GM23338 (cell line): ENCODE measurements around the gene NBAS. TPM values are rescaled to one million over a fixed set of nuclear protein-coding genes. Genes with fewer than 3 reads are reported as not detected.

Source experiments
- ATAC-seq: fragments of 200-7000 bp; cut with Tn5 transposase; 3 replicates; pipeline ENCODE4 v1.9.1; 2020
- DNase-seq: peaks from one replicate; pipeline ENCODE4 v3.0.0-alpha.2; 2015; ENCODE audit warnings: low spot score
- H2AFZ ChIP-seq: fragments of 200-600 bp; sonication (generic); 2 replicates; pipeline ENCODE4 v1.8.0; 2016; ENCODE audit warnings: antibody characterized with exemption, mild to moderate bottlenecking, moderate library complexity
- H3F3A ChIP-seq: fragments of 200-600 bp; sonication (generic); replicated peaks from 2 replicates; pipeline ENCODE4 v1.8.0; 2017; ENCODE audit warnings: antibody characterized with exemption, mixed run types, low read depth
- H3K27ac ChIP-seq: fragments of 200-600 bp; sonication (generic); 2 replicates; pipeline ENCODE4 v1.6.1; 2016; ENCODE audit warnings: low read depth
- H3K27me3 ChIP-seq: fragments of 200-600 bp; sonication (generic); 2 replicates; pipeline ENCODE4 v1.8.0; 2016; ENCODE audit warnings: mild to moderate bottlenecking, mixed run types, moderate library complexity; ENCODE audit not compliant: insufficient read depth
- H3K36me3 ChIP-seq: fragments of 200-600 bp; sonication (generic); 2 replicates; pipeline ENCODE4 v1.8.0; 2016; ENCODE audit warnings: mild to moderate bottlenecking; ENCODE audit not compliant: insufficient read depth
- H3K4me1 ChIP-seq: fragments of 200-600 bp; sonication (generic); 2 replicates; pipeline ENCODE4 v1.8.0; 2016; ENCODE audit warnings: mild to moderate bottlenecking, moderate library complexity; ENCODE audit not compliant: insufficient read depth
- H3K4me2 ChIP-seq: fragments of 200-600 bp; sonication (generic); 2 replicates; pipeline ENCODE4 v1.7.1; 2017; ENCODE audit warnings: mixed run types
- H3K4me3 ChIP-seq: fragments of 200-600 bp; sonication (generic); 2 replicates; pipeline ENCODE4 v1.6.1; 2016; ENCODE audit warnings: mixed run types
- H3K79me2 ChIP-seq: fragments of 200-600 bp; sonication (generic); replicated peaks from 2 replicates; pipeline ENCODE4 v1.8.0; 2017; ENCODE audit warnings: mild to moderate bottlenecking; ENCODE audit not compliant: insufficient read depth
- H3K9me2 ChIP-seq: fragments of 200-600 bp; sonication (generic); 2 replicates; pipeline ENCODE4 v1.8.0; 2017; ENCODE audit not compliant: insufficient read depth
- H4K20me1 ChIP-seq: fragments of 200-600 bp; sonication (generic); replicated peaks from 2 replicates; pipeline ENCODE4 v1.8.0; 2017; ENCODE audit warnings: mild to moderate bottlenecking; ENCODE audit not compliant: insufficient read depth
- H3K27ac Mint-ChIP-seq: 2 replicates; pipeline ENCODE4 v1.8.0; 2020; ENCODE audit warnings: inconsistent platforms, mild to moderate bottlenecking, moderate library complexity, mixed read lengths
- H3K27me3 Mint-ChIP-seq: 3 replicates; pipeline ENCODE4 v1.8.0; 2022; ENCODE audit warnings: low read depth, mild to moderate bottlenecking, moderate library complexity, mixed read lengths, inconsistent platforms; ENCODE audit not compliant: insufficient read depth, poor library complexity
- H3K36me3 Mint-ChIP-seq: 3 replicates; pipeline ENCODE4 v1.8.0; 2021; ENCODE audit warnings: low read depth, mild to moderate bottlenecking, inconsistent platforms, moderate library complexity, mixed read lengths
- H3K4me1 Mint-ChIP-seq: 3 replicates; pipeline ENCODE4 v1.8.0; 2020; ENCODE audit warnings: mild to moderate bottlenecking, inconsistent platforms, mixed read lengths
- H3K4me3 Mint-ChIP-seq: 3 replicates; pipeline ENCODE4 v1.8.0; 2021; ENCODE audit warnings: moderate library complexity, mild to moderate bottlenecking, inconsistent platforms, mixed read lengths
- H3K9me3 Mint-ChIP-seq: 3 replicates; pipeline ENCODE4 v1.8.0; 2020; ENCODE audit warnings: moderate library complexity, mild to moderate bottlenecking, inconsistent platforms, mixed read lengths
- EZH2 ChIP-seq: fragments of 200-600 bp; sonication (generic); IDR thresholded peaks from one replicate; pipeline ENCODE4 v1.8.0; 2017; ENCODE audit warnings: antibody characterized with exemption, mild to moderate bottlenecking, low read depth; ENCODE audit not compliant: unreplicated experiment
- EZH2phosphoT487 ChIP-seq: fragments of 200-600 bp; sonication (generic); IDR thresholded peaks from one replicate; pipeline ENCODE4 v1.8.1; 2018; ENCODE audit warnings: antibody characterized with exemption; ENCODE audit not compliant: unreplicated experiment
- NANOG ChIP-seq: IDR thresholded peaks from 2 replicates; pipeline ENCODE4 v1.6.1; 2016; ENCODE audit warnings: antibody characterized with exemption, borderline replicate concordance
- STAT1 ChIP-seq: IDR thresholded peaks from one replicate; pipeline ENCODE4 v1.6.1; 2016; ENCODE audit warnings: antibody characterized with exemption; ENCODE audit not compliant: unreplicated experiment
- polyA plus RNA-seq: library from polyadenylated mRNA; unstranded; fragments of >200 nt; fragmentation: Nextera tagmentation; extraction: Ambion mirVana; gene quantifications from 2 replicates; pipeline ENCODE4 v1.2.1, GENCODE V29; 2016
- total RNA-seq: library from RNA; depleted of rRNA; stranded (reverse); fragments of >200 nt; shearing (Covaris generic); gene quantifications from 2 replicates; pipeline ENCODE4 v1.2.3, GENCODE V29; 2014
- TF ChIP-seq, protein P1 (sequence below): fragments of 250-450 bp; sonication (Bioruptor Pico); IDR thresholded peaks from 2 replicates; pipeline ENCODE4 v1.5.0; 2020; ENCODE audit warnings: mild to moderate bottlenecking, moderate library complexity
- TF ChIP-seq, protein P2 (sequence below), 2 experiments: fragments of 200-600 bp in 1 of 2; sonication (generic) in 1 of 2; conservative IDR thresholded peaks; 2 replicates each; pipeline versions ENCODE4 v1.5.1 to v1.6.1; 2016 to 2017; ENCODE audit warnings: antibody characterized with exemption in 2 of 2, low read depth in 2 of 2, mild to moderate bottlenecking in 2 of 2, moderate library complexity in 1 of 2
- TF ChIP-seq, protein P3 (sequence below): IDR thresholded peaks from one replicate; pipeline ENCODE4 v1.6.1; 2018; ENCODE audit warnings: antibody characterized with exemption; ENCODE audit not compliant: unreplicated experiment

NBAS gene
- total and polyA plus RNA-seq, 2 experiments from 2014 or later, result 24.8 to 38.9 TPM

DNA sequence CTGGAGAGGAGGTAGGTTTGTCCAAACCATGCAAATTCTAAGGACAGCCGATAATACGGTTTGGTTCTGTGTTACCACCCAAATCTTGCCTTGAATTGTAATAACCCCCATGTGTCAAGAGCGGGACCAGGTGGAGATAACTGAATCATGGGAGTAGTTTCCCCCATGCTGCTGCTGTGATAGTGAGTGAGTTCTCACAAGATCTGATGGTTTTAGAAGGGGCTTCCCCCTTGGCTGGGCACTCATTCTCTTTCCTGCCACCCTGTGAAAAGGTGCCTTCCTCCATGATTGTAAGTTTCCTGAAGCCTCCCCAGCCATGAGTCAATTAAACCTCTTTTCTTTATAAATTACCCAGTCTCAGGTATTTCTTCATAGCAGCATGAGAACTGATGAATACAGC is 295.2 kb downstream of the NBAS start:
- H3K4me1 ChIP-seq, result peaks cover 14% of the 10 kb centered on the region
- no peak overlapping the region for H3K4me3 Mint-ChIP-seq
- TF ChIP-seq, protein P1, sequence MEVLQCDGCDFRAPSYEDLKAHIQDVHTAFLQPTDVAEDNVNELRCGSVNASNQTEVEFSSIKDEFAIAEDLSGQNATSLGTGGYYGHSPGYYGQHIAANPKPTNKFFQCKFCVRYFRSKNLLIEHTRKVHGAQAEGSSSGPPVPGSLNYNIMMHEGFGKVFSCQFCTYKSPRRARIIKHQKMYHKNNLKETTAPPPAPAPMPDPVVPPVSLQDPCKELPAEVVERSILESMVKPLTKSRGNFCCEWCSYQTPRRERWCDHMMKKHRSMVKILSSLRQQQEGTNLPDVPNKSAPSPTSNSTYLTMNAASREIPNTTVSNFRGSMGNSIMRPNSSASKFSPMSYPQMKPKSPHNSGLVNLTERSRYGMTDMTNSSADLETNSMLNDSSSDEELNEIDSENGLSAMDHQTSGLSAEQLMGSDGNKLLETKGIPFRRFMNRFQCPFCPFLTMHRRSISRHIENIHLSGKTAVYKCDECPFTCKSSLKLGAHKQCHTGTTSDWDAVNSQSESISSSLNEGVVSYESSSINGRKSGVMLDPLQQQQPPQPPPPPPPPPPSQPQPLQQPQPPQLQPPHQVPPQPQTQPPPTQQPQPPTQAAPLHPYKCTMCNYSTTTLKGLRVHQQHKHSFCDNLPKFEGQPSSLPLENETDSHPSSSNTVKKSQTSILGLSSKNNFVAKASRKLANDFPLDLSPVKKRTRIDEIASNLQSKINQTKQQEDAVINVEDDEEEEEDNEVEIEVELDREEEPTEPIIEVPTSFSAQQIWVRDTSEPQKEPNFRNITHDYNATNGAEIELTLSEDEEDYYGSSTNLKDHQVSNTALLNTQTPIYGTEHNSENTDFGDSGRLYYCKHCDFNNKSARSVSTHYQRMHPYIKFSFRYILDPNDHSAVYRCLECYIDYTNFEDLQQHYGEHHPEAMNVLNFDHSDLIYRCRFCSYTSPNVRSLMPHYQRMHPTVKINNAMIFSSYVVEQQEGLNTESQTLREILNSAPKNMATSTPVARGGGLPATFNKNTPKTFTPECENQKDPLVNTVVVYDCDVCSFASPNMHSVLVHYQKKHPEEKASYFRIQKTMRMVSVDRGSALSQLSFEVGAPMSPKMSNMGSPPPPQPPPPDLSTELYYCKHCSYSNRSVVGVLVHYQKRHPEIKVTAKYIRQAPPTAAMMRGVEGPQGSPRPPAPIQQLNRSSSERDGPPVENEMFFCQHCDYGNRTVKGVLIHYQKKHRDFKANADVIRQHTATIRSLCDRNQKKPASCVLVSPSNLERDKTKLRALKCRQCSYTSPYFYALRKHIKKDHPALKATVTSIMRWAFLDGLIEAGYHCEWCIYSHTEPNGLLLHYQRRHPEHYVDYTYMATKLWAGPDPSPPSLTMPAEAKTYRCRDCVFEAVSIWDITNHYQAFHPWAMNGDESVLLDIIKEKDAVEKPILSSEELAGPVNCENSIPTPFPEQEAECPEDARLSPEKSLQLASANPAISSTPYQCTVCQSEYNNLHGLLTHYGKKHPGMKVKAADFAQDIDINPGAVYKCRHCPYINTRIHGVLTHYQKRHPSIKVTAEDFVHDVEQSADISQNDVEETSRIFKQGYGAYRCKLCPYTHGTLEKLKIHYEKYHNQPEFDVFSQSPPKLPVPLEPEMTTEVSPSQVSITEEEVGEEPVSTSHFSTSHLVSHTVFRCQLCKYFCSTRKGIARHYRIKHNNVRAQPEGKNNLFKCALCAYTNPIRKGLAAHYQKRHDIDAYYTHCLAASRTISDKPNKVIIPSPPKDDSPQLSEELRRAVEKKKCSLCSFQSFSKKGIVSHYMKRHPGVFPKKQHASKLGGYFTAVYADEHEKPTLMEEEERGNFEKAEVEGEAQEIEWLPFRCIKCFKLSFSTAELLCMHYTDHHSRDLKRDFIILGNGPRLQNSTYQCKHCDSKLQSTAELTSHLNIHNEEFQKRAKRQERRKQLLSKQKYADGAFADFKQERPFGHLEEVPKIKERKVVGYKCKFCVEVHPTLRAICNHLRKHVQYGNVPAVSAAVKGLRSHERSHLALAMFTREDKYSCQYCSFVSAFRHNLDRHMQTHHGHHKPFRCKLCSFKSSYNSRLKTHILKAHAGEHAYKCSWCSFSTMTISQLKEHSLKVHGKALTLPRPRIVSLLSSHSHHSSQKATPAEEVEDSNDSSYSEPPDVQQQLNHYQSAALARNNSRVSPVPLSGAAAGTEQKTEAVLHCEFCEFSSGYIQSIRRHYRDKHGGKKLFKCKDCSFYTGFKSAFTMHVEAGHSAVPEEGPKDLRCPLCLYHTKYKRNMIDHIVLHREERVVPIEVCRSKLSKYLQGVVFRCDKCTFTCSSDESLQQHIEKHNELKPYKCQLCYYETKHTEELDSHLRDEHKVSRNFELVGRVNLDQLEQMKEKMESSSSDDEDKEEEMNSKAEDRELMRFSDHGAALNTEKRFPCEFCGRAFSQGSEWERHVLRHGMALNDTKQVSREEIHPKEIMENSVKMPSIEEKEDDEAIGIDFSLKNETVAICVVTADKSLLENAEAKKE (CRISPR knock-in tag), result no peak
- no peaks in the 10 kb centered on the region for H3K9me2 ChIP-seq
- no peak overlapping the region for H3K27ac ChIP-seq
- no peak overlapping the region for H2AFZ ChIP-seq
- H3K27me3 Mint-ChIP-seq, result peaks cover 7% of the 10 kb centered on the region
- no peaks in the 10 kb centered on the region for H3F3A ChIP-seq
- H3K4me2 ChIP-seq, result no peak overlapping the region
- H3K27me3 ChIP-seq, result no peaks in the 10 kb centered on the region
- H3K79me2 ChIP-seq, result no peaks in the 10 kb centered on the region
- H3K4me3 ChIP-seq, result no peak overlapping the region
- DNase-seq (no peak), ATAC-seq (no peak)
- no peaks in the 10 kb centered on the region for H4K20me1 ChIP-seq
- H3K4me1 Mint-ChIP-seq, result peaks cover 33% of the 10 kb centered on the region; the same call in 2 of the 3 replicates
- H3K27ac Mint-ChIP-seq, result no peak overlapping the region
- H3K9me3 Mint-ChIP-seq, result no peaks in the 10 kb centered on the region
- no peaks in the 10 kb centered on the region for H3K36me3 Mint-ChIP-seq
- H3K36me3 ChIP-seq, result no peaks in the 10 kb centered on the region

DNA sequence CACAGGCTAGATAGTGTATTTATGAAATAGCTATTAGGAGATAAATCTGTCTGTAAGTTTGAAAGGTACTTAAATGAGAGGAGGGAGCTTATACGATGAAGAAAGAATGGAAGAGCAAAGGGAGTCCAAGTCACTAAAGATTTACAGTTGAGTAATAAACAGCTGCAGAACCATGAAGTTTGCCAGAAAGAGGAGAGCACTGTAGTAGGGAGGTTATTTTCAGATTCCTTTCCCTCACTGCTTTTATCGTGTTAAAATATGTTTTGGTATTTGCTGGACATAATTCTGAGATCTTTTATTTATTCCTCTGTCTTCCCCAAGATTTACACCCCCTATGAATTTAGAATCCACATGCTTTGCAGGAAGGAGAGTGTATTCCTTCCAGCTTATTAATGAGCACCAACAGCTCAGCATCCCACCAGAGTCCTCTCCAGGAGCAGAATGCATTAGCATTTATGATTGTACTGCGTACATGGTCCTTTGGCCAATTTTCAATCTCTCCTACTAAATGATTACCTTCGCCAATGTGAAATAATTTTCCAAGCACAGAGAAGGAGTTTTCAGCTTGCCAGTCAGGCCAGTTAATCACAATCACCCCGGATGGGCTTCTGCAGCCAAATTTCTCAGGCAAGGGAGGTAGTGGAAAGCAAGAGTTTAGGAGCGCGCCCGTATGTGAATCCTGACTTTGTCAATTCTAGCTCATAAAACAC is 297.0 kb downstream of the NBAS start:
- Histone ChIP-seq H4K20me1 (no peaks in the 10 kb centered on the region), H3K27ac (no peak overlapping the region), H3K79me2 (no peaks in the 10 kb centered on the region), H3K4me3 (no peak overlapping the region), H3K4me2 (no peak overlapping the region), H3K9me2 (no peaks in the 10 kb centered on the region), H3K27me3 (no peaks in the 10 kb centered on the region), H2AFZ (no peak overlapping the region), H3K36me3 (no peaks in the 10 kb centered on the region), H3K4me1 (peaks cover 27% of the 10 kb centered on the region), H3F3A (no peaks in the 10 kb centered on the region)
- peaks cover 4% of the 10 kb centered on the region; the same call in 2 of the 3 replicates for H3K36me3 Mint-ChIP-seq
- DNase-seq (no peak), ATAC-seq (no peak)
- peaks cover 5% of the 10 kb centered on the region for H3K9me3 Mint-ChIP-seq
- no peak overlapping the region for H3K4me3 Mint-ChIP-seq
- H3K27me3 Mint-ChIP-seq, result peaks cover 12% of the 10 kb centered on the region
- H3K4me1 Mint-ChIP-seq, result peaks cover 49% of the 10 kb centered on the region
- TF ChIP-seq STAT1, result no peak
- no peak for TF ChIP-seq EZH2
- no peak for TF ChIP-seq EZH2phosphoT487
- TF ChIP-seq, protein P2, sequence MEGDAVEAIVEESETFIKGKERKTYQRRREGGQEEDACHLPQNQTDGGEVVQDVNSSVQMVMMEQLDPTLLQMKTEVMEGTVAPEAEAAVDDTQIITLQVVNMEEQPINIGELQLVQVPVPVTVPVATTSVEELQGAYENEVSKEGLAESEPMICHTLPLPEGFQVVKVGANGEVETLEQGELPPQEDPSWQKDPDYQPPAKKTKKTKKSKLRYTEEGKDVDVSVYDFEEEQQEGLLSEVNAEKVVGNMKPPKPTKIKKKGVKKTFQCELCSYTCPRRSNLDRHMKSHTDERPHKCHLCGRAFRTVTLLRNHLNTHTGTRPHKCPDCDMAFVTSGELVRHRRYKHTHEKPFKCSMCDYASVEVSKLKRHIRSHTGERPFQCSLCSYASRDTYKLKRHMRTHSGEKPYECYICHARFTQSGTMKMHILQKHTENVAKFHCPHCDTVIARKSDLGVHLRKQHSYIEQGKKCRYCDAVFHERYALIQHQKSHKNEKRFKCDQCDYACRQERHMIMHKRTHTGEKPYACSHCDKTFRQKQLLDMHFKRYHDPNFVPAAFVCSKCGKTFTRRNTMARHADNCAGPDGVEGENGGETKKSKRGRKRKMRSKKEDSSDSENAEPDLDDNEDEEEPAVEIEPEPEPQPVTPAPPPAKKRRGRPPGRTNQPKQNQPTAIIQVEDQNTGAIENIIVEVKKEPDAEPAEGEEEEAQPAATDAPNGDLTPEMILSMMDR (conservative IDR thresholded peaks at IDR 0.05; ENCODE audit: low read depth in 2 of 2), result no peak
- TF ChIP-seq, protein P3, sequence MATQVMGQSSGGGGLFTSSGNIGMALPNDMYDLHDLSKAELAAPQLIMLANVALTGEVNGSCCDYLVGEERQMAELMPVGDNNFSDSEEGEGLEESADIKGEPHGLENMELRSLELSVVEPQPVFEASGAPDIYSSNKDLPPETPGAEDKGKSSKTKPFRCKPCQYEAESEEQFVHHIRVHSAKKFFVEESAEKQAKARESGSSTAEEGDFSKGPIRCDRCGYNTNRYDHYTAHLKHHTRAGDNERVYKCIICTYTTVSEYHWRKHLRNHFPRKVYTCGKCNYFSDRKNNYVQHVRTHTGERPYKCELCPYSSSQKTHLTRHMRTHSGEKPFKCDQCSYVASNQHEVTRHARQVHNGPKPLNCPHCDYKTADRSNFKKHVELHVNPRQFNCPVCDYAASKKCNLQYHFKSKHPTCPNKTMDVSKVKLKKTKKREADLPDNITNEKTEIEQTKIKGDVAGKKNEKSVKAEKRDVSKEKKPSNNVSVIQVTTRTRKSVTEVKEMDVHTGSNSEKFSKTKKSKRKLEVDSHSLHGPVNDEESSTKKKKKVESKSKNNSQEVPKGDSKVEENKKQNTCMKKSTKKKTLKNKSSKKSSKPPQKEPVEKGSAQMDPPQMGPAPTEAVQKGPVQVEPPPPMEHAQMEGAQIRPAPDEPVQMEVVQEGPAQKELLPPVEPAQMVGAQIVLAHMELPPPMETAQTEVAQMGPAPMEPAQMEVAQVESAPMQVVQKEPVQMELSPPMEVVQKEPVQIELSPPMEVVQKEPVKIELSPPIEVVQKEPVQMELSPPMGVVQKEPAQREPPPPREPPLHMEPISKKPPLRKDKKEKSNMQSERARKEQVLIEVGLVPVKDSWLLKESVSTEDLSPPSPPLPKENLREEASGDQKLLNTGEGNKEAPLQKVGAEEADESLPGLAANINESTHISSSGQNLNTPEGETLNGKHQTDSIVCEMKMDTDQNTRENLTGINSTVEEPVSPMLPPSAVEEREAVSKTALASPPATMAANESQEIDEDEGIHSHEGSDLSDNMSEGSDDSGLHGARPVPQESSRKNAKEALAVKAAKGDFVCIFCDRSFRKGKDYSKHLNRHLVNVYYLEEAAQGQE, result no peak
- TF ChIP-seq NANOG, result no peak
- H3K27ac Mint-ChIP-seq, result no peak overlapping the region
